GM04504 (cell line): Measurements from ENCODE around the gene TJP2.
A peak's percentile ranks its signal among the peaks of the same experiment; 100 is the strongest.

ENCODE experiments used
- DNase-seq: peaks from one replicate; pipeline ENCODE4 v3.0.0-alpha.2; 2012; ENCODE audit warnings: low read depth

Gene TJP2

DNA sequence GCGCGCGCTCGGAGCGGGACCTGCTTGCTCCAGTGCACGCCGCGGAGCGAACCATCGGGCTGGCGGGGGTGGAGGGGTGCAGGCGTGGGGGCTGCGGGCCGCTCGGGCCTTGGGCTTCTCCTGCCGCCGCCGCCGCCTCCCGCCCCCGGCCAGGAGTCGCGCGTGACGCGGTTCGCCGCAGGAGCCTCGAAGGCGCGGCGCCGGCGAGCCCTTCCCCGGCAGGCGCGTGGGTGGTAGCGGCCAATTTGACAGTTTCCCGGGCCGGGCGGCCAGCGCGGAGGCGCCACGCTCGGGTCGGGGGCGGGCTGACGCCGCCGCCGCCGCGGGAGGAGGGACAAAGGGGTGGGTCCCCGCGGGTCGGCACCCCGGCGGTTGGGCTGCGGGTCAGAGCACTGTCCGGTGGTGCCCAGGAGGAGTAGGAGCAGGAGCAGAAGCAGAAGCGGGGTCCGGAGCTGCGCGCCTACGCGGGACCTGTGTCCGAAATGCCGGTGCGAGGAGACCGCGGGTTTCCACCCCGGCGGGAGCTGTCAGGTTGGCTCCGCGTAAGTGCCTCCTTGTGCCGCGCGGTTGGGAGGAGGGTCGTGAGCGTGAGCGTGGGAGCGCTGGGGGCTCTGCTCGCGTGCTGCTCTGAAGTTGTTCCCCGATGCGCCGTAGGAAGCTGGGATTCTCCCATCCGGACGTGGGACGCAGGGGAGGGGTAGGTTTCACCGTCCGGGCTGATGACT, at the start of gene TJP2:
Gene TJP2 (plus strand): TSS at position 387 of the 725 bp plus-strand sequence. CDS start 96 bp downstream, at position 483.
- no peak for DNase-seq

- DNase-seq = peak; percentile 76
Measured at GRCh38 chr9:69130456-69131441, 43.3 kb upstream of the TJP2 start.

GRCh38 chr9:69131682-69132081, 42.4 kb upstream of the TJP2 start:
- peak; percentile 87 for DNase-seq

- no peak for DNase-seq
Measured at GRCh38 chr9:69132361-69132760, 41.7 kb upstream of the TJP2 start.

DNA sequence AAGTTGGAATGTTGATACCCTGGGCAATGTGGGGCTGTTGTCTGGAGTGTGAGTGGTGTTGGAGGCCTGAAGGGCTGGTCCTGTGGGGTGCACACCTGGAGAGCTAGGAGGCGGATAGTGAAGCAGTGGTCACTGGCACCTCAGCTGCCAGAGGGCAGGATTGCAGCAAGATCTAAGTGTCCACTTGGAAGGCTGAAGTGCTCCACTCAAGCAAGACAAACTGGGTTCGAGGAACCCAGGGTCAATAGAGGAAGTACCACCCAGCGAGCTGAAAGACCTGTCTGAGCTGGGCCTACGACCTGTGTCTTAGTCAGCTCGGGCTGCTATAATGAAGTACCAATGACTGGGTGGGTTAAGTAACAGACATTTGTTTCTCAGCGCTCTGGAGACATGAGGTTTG, 39.7 kb upstream of the TJP2 start:
- no peak for DNase-seq

DNA sequence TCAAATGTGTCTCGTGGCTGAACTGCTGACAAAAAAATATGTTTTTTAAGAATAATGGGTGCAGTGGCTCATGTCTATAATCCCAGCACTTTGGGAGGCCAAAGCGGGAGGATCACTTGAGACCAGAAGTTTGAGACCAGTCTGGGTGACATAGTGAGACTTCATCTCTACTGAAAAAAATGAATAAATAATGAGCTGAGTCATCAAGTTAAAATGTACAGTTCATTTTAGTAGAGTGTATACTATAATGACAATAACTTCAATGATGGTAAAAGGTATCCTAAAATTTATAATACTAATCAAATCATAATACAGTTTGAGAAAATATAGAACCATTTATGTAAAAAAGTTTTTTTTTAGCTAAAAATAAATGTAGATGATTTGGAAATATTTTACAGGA, 37.9 kb upstream of the TJP2 start:
- DNase-seq = no peak

DNA sequence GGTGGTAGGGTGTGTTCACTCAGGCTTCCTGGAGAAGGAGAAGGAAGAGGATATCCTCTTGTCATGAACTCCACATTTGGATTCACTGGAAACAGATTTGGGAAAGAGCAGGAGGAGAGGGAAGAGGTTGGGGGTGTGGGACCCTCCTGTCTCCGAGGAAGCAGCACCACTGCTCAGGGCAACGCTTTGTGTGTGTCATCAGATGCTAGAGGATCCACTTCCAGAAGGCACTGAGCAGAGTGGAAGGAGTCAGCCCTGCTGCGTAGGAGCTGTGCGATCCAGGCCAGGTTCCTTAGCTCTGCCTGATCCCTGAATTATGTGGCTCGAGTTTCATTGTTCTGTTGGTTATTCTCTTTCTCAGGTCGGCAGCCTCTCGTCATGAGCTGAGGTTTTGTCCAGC, 37.3 kb upstream of the TJP2 start:
- DNase-seq = no peak

DNA sequence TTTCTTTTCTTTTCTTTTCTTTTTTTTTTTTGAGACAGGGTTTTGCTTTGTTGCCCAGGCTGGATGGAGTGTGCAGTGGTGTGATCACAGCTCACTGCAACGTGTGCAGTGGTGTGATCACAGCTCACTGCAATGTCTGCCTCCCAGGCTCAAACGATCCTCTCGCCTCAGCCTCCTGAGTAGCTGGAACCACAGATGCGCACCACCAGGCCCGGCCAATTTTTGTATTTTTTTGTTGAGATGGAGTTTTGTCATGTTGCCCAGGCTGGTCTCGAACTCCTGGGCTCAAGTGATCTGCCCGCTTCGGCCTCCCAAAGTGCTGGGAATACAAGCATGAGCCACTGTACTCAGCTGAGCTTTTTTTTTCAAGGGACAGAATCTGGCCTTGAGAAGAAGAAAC, 36.8 kb upstream of the TJP2 start:
- no peak for DNase-seq

GRCh38 chr9:69139596-69139995, 34.5 kb upstream of the TJP2 start:
- DNase-seq = no peak

DNA sequence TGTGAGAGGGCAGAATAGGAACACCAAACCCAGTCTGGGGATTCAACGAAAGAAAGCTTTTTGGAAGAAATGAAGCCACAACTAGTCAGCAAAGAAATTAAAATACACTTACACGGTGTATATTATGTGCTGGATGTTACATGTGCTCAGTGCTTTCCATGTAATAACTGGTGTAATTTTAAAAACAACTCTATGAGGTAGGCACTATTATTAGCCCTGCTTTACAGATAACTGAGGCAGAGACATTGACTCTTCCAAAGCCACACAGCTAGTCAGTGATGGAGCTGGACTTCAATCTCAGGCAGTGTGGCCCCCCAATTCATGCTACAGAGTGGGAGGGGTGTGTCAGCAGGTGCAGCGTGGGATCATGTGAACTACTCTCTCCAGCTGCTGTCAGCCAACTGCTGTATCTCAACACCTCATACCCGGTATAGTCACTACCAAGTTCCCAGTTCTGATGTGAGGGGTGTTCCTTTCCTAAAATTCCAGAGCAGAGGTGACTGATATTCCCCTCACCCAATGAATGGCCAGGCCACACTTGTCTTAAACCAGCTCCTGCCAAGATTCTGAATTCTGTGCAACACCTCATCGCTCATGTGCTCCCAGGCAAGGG, 33.8 kb upstream of the TJP2 start:
- no peak for DNase-seq

DNA sequence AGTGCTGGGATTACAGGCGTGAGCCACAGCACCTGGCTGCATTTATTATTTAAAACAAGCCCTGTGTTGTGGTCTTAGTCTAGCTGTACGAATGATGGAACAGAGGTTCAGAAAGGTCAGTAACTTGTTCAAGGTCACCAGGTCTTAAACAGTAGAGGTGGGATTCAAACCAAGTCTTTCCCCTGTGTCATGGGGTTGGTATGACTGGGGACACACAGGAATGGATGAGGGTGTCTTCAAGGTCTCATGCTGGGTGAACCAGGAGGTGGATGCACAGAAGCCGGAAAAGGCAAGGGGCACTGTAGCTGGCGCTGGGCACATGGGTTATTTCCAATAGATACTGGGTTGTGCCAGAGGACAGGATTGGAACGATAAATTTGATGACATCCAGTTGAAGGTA, 32.2 kb upstream of the TJP2 start:
- no peak for DNase-seq

- no peak for DNase-seq
Measured at GRCh38 chr9:69143291-69143690, 30.8 kb upstream of the TJP2 start.

DNA sequence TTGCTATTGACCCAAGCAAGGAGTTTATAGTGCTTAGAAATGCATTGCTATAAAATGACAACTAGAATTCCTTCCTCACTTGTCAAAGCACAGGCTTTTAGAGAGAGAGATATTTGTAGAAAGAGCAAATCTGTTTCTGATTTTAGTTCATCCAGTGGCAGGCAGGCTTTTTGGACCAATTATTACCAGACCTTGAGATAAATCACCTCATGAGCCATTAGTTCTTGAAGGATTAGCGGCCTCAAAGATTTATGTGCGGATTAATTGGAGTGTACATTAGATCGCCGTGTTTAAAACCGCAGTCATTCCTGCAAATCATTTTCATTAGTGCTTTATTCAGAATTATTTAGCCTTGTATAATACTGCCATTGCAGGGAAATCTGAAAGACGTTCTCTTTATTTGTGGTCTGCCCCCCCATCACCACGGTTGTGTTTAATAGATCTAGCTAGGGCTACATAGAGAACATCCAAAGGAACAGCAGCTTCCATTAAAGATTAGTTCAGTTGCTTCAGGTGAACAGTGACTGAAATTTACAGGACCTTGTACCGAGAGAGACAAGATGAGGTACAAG, 28.8 kb upstream of the TJP2 start:
- no peak for DNase-seq

DNA sequence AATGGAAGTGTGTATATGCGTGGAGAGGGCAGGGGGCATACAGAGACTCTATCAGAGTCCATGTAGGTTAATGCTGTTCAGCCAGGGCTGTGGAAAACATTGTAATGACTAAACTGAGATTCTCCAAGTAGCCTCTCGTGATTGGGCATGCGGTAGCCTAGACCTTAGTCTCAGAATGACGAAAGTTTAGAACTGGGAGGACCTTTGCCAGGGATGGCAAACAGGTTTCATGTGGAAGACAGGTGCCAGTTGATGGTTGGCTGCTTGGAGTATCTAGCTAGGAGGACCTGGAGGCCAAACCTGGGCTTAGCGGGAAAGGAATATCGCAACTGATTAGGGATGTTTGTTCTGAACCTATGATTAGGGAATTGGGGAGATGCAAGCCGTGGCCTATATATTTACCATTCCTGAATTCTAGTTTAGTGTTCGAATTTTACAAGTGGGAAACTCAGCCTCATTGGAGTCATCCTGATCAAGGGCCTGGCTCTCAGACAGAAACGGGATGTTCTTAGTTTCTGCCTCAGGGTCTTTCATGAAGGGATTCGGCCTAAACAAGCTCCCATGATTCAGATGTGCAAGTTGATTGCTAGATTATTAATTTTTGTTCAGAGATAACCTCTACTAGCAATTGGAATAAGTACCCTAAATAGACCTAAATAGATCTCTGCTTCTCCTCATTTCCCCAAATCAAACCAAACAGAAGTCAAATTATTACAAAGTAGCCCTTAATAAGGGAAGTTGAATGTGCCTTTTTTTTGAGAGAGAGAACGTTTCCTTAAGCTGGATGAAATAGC, 26.8 kb upstream of the TJP2 start:
- DNase-seq = no peak

DNA sequence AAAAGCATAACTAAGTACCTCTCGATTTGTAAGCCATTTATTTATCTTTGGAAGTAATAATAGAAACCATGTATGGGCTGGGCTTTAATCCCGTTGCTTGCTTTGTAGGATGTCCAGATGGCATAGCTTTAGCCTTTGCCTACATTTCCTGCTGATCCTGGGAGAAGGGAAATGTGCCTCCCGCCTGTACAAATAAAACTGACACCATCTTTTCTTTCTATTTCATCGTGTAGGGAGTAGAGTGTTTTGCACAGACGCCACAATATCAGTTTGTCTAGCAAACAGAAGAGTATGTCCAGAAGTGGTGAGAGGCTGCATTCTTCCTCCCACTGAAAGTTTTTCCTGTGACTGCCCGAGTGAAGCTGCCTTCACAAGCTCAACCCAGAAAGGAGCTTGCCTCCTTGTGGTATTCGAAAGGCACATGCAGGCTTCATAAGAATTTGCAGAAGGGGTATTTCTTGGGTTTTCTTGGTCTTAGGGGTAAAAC, 24.7 kb upstream of the TJP2 start:
- DNase-seq = no peak

DNA sequence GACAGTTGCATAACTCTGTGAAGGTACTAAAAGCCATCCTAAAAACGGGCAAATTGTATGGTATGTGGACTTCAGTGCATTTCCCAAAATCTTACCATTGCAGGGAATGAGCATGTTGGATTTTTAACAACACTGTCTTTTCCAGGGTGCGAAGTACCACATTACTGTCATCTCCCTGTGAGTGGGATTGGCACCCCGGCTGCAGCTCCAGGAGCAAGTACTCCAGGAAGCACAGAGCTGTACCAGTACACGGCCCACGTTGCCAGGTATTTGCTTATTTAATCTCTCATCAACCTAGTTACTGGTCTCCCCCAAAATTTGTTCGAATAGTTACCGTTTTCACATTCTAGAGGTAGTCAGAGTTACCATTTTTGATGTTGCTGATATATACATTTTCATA, 22.6 kb upstream of the TJP2 start:
- no peak for DNase-seq

- DNase-seq = no peak
Measured at GRCh38 chr9:69153707-69154521, 20.2 kb upstream of the TJP2 start.

DNA sequence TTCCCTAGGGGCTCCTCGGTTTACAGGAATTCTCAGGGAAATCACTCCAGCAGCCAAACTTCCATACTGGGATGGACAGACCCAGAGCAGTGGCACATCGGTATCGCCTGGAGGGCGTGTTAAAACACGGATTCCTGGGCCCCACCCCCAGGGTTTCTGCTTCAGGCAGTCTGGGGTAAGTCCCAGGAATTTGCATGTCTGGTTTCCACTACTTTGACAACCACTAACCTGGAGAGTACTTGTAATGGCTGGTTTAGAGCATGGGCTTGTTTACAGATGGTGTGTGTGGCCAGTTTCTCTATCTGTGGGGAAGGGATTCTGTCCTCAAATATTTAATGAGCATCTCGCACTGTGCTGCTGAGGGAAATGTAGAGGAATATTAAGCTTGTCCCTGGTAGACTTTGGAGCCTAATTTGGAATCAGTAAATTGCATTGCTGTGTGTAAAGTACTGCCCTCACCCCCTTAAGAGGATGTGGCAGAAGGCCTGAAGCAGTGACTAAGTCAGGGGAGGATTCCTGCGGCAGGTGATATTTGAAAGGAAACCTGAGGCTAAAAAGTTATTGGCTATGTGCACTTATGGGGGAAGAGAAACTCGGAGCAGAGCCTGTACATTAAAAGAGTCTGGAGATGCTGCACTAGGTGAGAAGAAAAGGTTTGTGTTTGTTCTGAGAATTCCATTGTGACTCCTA, 18.6 kb upstream of the TJP2 start:
- DNase-seq = no peak

- DNase-seq = no peak
Measured at GRCh38 chr9:69157751-69158466, 16.2 kb upstream of the TJP2 start.
